K562 (cell line): ENCODE results near the gene DGCR8.

Experiments used
- ARID4B ChIP-seq: sonication (generic); formaldehyde crosslinking; IDR thresholded peaks from 2 replicates; pipeline ENCODE4 v1.8.0; 2022; ENCODE audit warnings: mild to moderate bottlenecking, missing genetic modification reagents
- CBX5 ChIP-seq: IDR thresholded peaks from 2 replicates; pipeline ENCODE4 v1.6.1; 2014; ENCODE audit warnings: low read depth, borderline replicate concordance
- CTCF ChIP-seq, 3 experiments: IDR thresholded peaks in 2 of 3; conservative IDR thresholded peaks in 1 of 3; 2 replicates each; pipeline ENCODE4 v1.5.1; 2011 to 2012; ENCODE audit warnings: low read length in 3 of 3, mild to moderate bottlenecking in 3 of 3, control low read depth in 2 of 3, improper control_type of control experiment in 1 of 3, inconsistent platforms in 1 of 3, low read depth in 1 of 3, mixed read lengths in 1 of 3, moderate library complexity in 1 of 3; ENCODE audit not compliant: insufficient read depth in 2 of 3
- ETV6 ChIP-seq, 3 experiments: fragments of 150-350 bp in 1 of 3; sonication (generic) in 1 of 3; formaldehyde crosslinking in 1 of 3; IDR thresholded peaks; 2 replicates each; pipeline versions ENCODE4 v1.6.1 to v1.8.0; 2014 to 2022; ENCODE audit warnings: borderline replicate concordance in 2 of 3, low read depth in 2 of 3, antibody characterized with exemption in 1 of 3, low read length in 1 of 3, mild to moderate bottlenecking in 1 of 3, missing genetic modification reagents in 1 of 3
- FOXP1 ChIP-seq: sonication (generic); formaldehyde crosslinking; IDR thresholded peaks from 2 replicates; pipeline ENCODE4 v1.8.0; 2022; ENCODE audit warnings: mild to moderate bottlenecking, missing genetic modification reagents
- GABPA ChIP-seq: fragments of 200-800 bp; sonication (Bioruptor generic); conservative IDR thresholded peaks from 2 replicates; pipeline ENCODE4 v1.6.1; 2016; ENCODE audit warnings: low read depth, missing genetic modification characterization, missing compliant biosample characterization
- HDAC2 ChIP-seq: fragments of 450-650 bp; IDR thresholded peaks from 2 replicates; pipeline ENCODE4 v1.6.1; 2016; ENCODE audit warnings: mild to moderate bottlenecking
- MXD1 ChIP-seq: fragments of 250-450 bp; sonication (Bioruptor Pico); IDR thresholded peaks from 2 replicates; pipeline ENCODE4 v1.8.0; 2021; ENCODE audit warnings: borderline replicate concordance, mild to moderate bottlenecking, moderate library complexity; ENCODE audit not compliant: poor library complexity, severe bottlenecking
- POLR2AphosphoS2 ChIP-seq: IDR thresholded peaks from 2 replicates; pipeline ENCODE4 v1.6.1; 2012; ENCODE audit warnings: low read length, improper control_type of control experiment
- SNRNP70 ChIP-seq: fragments of 200-400 bp; formaldehyde crosslinking; optimal IDR thresholded peaks from 2 replicates; pipeline ENCODE3; 2017; ENCODE audit warnings: low read depth, low read length
- STAG1 ChIP-seq: sonication (generic); formaldehyde crosslinking; IDR thresholded peaks from 2 replicates; pipeline ENCODE4 v1.5.0; 2020; ENCODE audit warnings: missing genetic modification reagents, borderline replicate concordance
- TAF7 ChIP-seq: fragments of 450-650 bp; IDR thresholded peaks from 2 replicates; pipeline ENCODE4 v1.6.1; 2016; ENCODE audit warnings: missing genetic modification characterization, missing compliant biosample characterization
- ZBTB33 ChIP-seq: sonication (generic); formaldehyde crosslinking; IDR thresholded peaks from 2 replicates; pipeline ENCODE4 v1.8.1; 2023; ENCODE audit warnings: mild to moderate bottlenecking, missing genetic modification reagents
- TF ChIP-seq, protein P1 (sequence below), 3 experiments: fragments of 200-800 bp in 1 of 3; sonication (Bioruptor generic) in 1 of 3; sonication (generic) in 1 of 3; formaldehyde crosslinking in 1 of 3; IDR thresholded peaks; 2 replicates each; pipeline versions ENCODE4 v1.6.1 to v1.8.0; 2016 to 2022; ENCODE audit warnings: mild to moderate bottlenecking in 2 of 3, missing compliant biosample characterization in 2 of 3, missing genetic modification characterization in 2 of 3, missing genetic modification reagents in 1 of 3

DNA sequence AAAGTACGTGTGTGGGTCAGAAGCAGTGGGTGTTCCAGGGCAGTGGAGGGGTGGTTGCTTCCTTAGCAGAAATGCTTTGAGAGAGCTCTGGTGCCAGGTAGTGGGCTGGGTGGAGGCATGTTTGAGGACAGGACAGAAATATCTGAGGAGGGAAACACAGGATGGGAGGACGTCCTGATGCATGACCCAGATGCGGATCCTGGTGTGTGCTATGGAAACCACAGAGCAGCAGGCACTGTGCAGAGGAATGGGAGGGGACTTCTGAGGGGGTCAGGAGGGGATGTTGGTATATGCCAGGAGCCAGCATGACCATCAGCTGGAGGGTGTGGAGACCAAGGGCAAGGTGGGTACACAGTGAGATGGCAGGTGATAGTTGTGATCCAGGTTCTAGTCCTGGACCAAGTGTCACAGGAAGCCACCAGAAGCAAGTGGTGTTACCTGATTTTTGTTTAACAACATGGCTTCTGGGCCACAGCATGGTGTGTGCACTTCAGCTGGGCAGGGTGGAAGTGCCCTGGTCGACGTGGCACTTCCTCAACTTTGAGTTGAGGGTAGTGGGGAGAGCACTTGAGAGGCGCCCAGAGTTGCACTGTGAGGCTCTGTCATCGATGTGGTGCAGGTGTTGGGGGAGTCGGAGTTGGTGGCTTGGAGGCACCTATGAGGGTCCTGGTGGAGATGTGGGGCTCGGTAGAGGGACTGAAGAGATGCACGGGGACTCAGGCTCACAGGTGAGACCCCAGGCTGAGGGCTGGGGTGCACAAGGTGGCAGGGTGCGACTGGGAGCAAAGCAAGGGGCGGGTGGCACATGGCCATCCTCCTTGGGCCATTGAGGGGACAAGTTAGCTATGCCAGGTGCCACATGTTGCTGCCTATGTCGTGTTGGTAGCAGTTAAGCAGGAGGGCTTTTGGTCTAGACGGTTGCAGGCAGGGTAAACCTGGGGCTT lies 7.5 kb downstream of the DGCR8 start:
- TF ChIP-seq SNRNP70 (no peak), CTCF (IDR thresholded peaks at IDR 0.05 in 2 of 3, conservative IDR thresholded peaks at IDR 0.05 in 1 of 3; ENCODE audit: insufficient read depth in 2 of 3, low read depth in 1 of 3, low read length in 3 of 3) (no peak), TAF7 (no peak), POLR2AphosphoS2 (no peak), ARID4B (CRISPR knock-in tag) (no peak), STAG1 (CRISPR knock-in tag) (no peak), MXD1 (CRISPR knock-in tag) (no peak), FOXP1 (CRISPR knock-in tag) (no peak), ETV6 (IDR thresholded peaks at IDR 0.05; ENCODE audit: borderline replicate concordance in 1 of 2, low read depth in 2 of 2, low read length in 1 of 2) (no peak), ETV6 (CRISPR knock-in tag; IDR thresholded peaks at IDR 0.05; ENCODE audit: borderline replicate concordance) (no peak), ZBTB33 (CRISPR knock-in tag) (no peak), CBX5 (no peak), HDAC2 (no peak), GABPA (tag) (no peak)
- TF ChIP-seq, protein P1, sequence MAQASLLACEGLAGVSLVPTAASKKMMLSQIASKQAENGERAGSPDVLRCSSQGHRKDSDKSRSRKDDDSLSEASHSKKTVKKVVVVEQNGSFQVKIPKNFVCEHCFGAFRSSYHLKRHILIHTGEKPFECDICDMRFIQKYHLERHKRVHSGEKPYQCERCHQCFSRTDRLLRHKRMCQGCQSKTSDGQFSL (CRISPR knock-in tag; IDR thresholded peaks at IDR 0.05) = no peak
- TF ChIP-seq, protein P1 (tag; IDR thresholded peaks at IDR 0.05) = no peak
